ENCODE measurements around the gene IFNL1. TPM values are rescaled to one million over a fixed set of nuclear protein-coding genes. Genes with fewer than 3 reads are reported as not detected.

The IFNL1 gene
- not detected for total RNA-seq

GRCh38 chr19:39296055-39296645, at the start of gene IFNL1:
Gene IFNL1, plus strand, starts transcription at chr19:39296407. Its CDS starts 15 bp downstream, at chr19:39296422.
- Histone ChIP-seq H3K27ac (no peak within 1 kb of the TSS), H3K36me3 (no peaks in the 10 kb centered on the region)
- WGBS, 2 donors: 80 to 83% methylated on average over 11 of the region's 11 CpGs

GRCh38 chr19:39246951-39247669, 49.1 kb upstream of the IFNL1 start:
- no peak overlapping the region for H3K27ac ChIP-seq
- H3K9me3 ChIP-seq: no peaks in the 10 kb centered on the region
- WGBS, 2 donors: 11 to 13% methylated on average over 23 to 29 of the region's 42 CpGs
- peaks cover 0 to 64% of the 10 kb centered on the region in 2 donors for H3K27me3 ChIP-seq
- no peaks in the 10 kb centered on the region for H3K36me3 ChIP-seq
- H3K4me1 ChIP-seq: peaks cover 0 to 14% (median 4%) of the 10 kb centered on the region in 4 donors
- TF ChIP-seq CTCF (IDR thresholded peaks at IDR 0.05): no peak
- no peak for TF ChIP-seq POLR2A (IDR thresholded peaks at IDR 0.05)
- no peak for TF ChIP-seq EP300 (IDR thresholded peaks at IDR 0.05)
- H3K4me3 ChIP-seq: peak overlapping the region in 1 of 4 donors; percentile 7
- DNase-seq (ENCODE audit: low spot score in 2 of 2): no peak

More at GRCh38 chr19:39296055-39296645, at the start of gene IFNL1:
- Histone ChIP-seq H3K9me3 (peaks cover 0 to 4% (median 0%) of the 10 kb centered on the region in 4 donors), H3K27me3 (peaks cover 0 to 3% of the 10 kb centered on the region in 2 donors), H3K4me1 (no peaks in the 10 kb centered on the region), H3K4me3 (no peak within 1 kb of the TSS)
- no peak for DNase-seq (ENCODE audit: low spot score in 2 of 2)
- TF ChIP-seq POLR2A (IDR thresholded peaks at IDR 0.05): no peak
- no peak for TF ChIP-seq EP300 (IDR thresholded peaks at IDR 0.05)
- TF ChIP-seq CTCF (IDR thresholded peaks at IDR 0.05): no peak

- no peak for DNase-seq (ENCODE audit: low spot score in 2 of 2)
- TF ChIP-seq POLR2A (IDR thresholded peaks at IDR 0.05): no peak
- TF ChIP-seq EP300 (IDR thresholded peaks at IDR 0.05): no peak
- TF ChIP-seq CTCF (IDR thresholded peaks at IDR 0.05): no peak
- 12 to 38% methylated on average over 28 to 29 of the region's 92 CpGs for WGBS, 2 donors
- H3K36me3 ChIP-seq: no peaks in the 10 kb centered on the region
- no peak overlapping the region for H3K27ac ChIP-seq
- H3K4me1 ChIP-seq: peaks cover 0 to 14% (median 4%) of the 10 kb centered on the region in 4 donors
- H3K27me3 ChIP-seq: peaks cover 0 to 62% of the 10 kb centered on the region in 2 donors
- no peaks in the 10 kb centered on the region for H3K9me3 ChIP-seq
- peak overlapping the region in 1 of 4 donors; percentile 7 for H3K4me3 ChIP-seq
Measured at GRCh38 chr19:39247701-39248664, 48.2 kb upstream of the IFNL1 start.

- Histone ChIP-seq H3K9me3 (no peaks in the 10 kb centered on the region), H3K27ac (no peak within 1 kb of the TSS), H3K4me1 (peaks cover 0 to 14% (median 4%) of the 10 kb centered on the region in 4 donors), H3K4me3 (peak within 1 kb of the TSS in 1 of 4 donors; percentile 7), H3K36me3 (no peaks in the 10 kb centered on the region), H3K27me3 (peaks cover 0 to 54% of the 10 kb centered on the region in 2 donors)
- TF ChIP-seq EP300 (IDR thresholded peaks at IDR 0.05) (no peak), CTCF (IDR thresholded peaks at IDR 0.05) (no peak), POLR2A (IDR thresholded peaks at IDR 0.05) (no peak)
- 46 to 51% methylated on average over 12 to 13 of the region's 13 CpGs for WGBS, 2 donors
- no peak for DNase-seq (ENCODE audit: low spot score in 2 of 2)
Measured at GRCh38 chr19:39248806-39249205, 47.4 kb upstream of the IFNL1 start, which contains the start of gene IFNL4. Gene IFNL4, minus strand, starts transcription at chr19:39248856.

All from tibial nerve (tissue), 4 donors.